ENCODE data around the gene SERINC3. TPM values are rescaled to one million over a fixed set of nuclear protein-coding genes. Genes with fewer than 3 reads are reported as not detected.
A peak's percentile ranks its signal among the peaks of the same experiment; 100 is the strongest.

Gene SERINC3
- total and polyA plus RNA-seq, 2 of the 13 experiments (the other 11 are each of a cell fraction or from before 2014, with no cell fraction given): 82.0 to 226 TPM

DNA sequence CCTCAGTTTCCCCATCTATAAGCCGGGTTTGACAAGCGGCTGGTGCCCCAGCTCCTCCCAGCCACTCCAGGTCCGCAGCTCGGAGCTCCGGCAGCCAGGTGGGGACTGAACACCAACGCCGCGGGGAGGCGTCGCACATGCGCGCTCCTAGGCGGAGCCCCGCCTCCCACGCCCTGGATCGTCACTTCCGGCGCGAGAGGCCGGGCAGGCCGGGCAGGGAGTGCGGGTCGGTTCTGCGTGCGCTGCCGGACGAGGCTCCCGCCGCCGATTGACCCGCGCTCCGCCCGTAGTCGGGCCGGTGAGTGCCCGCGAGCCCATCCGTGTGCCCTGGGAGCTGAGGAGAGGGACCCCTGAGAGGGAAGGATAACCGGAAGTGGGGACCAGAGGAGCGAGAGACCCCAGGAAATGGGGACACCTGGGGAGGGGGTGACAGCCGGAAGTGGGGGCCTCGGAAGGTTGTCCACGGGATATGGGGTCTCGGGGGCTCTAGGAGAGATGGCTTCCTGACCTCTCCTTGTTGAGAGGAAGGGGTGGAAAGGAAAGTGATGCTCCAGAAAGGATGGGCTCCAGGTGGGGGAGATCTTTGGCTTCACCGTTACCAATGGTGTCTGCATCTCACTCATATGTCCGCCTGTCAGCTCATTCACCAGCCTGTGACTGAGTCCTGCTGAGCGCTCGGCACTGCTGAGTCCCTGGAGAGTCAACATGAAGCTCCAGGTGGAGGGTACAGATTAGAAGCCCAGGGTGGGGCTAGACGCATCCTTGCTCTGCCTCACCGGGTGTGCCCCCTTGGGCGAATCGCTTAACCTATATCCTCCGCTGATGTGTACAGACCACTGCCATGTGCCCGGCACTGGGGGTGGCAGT, 45.9 kb downstream of the SERINC3 start, which contains the start of gene TTPAL (continued):
- peak; percentile 99 for TF ChIP-seq DNMT1 (CRISPR knock-in tag; IDR thresholded peaks at IDR 0.05)
- TF ChIP-seq, protein P1, sequence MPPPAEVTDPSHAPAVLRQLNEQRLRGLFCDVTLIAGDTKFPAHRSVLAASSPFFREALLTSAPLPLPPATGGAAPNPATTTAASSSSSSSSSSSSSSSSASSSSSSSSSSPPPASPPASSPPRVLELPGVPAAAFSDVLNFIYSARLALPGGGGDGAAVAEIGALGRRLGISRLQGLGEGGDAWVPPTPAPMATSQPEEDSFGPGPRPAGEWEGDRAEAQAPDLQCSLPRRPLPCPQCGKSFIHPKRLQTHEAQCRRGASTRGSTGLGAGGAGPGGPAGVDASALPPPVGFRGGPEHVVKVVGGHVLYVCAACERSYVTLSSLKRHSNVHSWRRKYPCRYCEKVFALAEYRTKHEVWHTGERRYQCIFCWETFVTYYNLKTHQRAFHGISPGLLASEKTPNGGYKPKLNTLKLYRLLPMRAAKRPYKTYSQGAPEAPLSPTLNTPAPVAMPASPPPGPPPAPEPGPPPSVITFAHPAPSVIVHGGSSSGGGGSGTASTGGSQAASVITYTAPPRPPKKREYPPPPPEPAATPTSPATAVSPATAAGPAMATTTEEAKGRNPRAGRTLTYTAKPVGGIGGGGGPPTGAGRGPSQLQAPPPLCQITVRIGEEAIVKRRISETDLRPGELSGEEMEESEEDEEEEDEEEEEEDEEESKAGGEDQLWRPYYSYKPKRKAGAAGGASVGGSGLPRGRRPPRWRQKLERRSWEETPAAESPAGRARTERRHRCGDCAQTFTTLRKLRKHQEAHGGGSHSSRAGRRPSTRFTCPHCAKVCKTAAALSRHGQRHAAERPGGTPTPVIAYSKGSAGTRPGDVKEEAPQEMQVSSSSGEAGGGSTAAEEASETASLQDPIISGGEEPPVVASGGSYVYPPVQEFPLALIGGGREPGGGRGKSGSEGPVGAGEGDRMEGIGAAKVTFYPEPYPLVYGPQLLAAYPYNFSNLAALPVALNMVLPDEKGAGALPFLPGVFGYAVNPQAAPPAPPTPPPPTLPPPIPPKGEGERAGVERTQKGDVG (CRISPR knock-in tag; IDR thresholded peaks at IDR 0.05; ENCODE audit: borderline replicate concordance): peak; percentile 85
- TF ChIP-seq ZNF232 (CRISPR knock-in tag; IDR thresholded peaks at IDR 0.05; ENCODE audit: borderline replicate concordance): no peak; the same call in none of the 2 replicates
- TF ChIP-seq ZNF816 (CRISPR knock-in tag; IDR thresholded peaks at IDR 0.05; ENCODE audit: borderline replicate concordance): peak; percentile 92
- no peak for TF ChIP-seq ZNF878 (CRISPR knock-in tag; IDR thresholded peaks at IDR 0.05)
- TF ChIP-seq ZNF75D (CRISPR knock-in tag; IDR thresholded peaks at IDR 0.05; ENCODE audit: borderline replicate concordance): no peak; the same call in 1 of the 2 replicates
- TF ChIP-seq KLF9 (CRISPR knock-in tag; IDR thresholded peaks at IDR 0.05; ENCODE audit: low read depth): peak; percentile 96
- TF ChIP-seq, protein P2, sequence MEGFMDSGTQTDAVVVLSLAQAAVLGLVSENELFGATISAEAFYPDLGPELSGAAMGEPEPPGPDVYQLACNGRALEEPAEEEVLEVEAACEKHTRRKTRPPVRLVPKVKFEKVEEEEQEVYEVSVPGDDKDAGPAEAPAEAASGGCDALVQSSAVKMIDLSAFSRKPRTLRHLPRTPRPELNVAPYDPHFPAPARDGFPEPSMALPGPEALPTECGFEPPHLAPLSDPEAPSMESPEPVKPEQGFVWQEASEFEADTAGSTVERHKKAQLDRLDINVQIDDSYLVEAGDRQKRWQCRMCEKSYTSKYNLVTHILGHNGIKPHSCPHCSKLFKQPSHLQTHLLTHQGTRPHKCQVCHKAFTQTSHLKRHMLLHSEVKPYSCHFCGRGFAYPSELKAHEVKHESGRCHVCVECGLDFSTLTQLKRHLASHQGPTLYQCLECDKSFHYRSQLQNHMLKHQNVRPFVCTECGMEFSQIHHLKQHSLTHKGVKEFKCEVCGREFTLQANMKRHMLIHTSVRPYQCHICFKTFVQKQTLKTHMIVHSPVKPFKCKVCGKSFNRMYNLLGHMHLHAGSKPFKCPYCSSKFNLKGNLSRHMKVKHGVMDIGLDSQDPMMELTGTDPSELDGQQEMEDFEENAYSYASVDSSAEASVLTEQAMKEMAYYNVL (CRISPR knock-in tag; IDR thresholded peaks at IDR 0.05; ENCODE audit: borderline replicate concordance): peak; percentile 85; the same call in 1 of the 2 replicates
- no peak for TF ChIP-seq SRSF4 (IDR thresholded peaks at IDR 0.05; ENCODE audit: low read depth, low read length, poor library complexity, severe bottlenecking)
- 0 out of 2 replicates have a peak, but pooled peaks have one; percentile 78 for TF ChIP-seq ZNF253 (CRISPR knock-in tag; IDR thresholded peaks at IDR 0.05; ENCODE audit: borderline replicate concordance)
- TF ChIP-seq, protein P3, sequence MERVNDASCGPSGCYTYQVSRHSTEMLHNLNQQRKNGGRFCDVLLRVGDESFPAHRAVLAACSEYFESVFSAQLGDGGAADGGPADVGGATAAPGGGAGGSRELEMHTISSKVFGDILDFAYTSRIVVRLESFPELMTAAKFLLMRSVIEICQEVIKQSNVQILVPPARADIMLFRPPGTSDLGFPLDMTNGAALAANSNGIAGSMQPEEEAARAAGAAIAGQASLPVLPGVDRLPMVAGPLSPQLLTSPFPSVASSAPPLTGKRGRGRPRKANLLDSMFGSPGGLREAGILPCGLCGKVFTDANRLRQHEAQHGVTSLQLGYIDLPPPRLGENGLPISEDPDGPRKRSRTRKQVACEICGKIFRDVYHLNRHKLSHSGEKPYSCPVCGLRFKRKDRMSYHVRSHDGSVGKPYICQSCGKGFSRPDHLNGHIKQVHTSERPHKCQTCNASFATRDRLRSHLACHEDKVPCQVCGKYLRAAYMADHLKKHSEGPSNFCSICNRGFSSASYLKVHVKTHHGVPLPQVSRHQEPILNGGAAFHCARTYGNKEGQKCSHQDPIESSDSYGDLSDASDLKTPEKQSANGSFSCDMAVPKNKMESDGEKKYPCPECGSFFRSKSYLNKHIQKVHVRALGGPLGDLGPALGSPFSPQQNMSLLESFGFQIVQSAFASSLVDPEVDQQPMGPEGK (CRISPR knock-in tag; IDR thresholded peaks at IDR 0.05): peak; percentile 88
- TF ChIP-seq NR1H2 (CRISPR knock-in tag; IDR thresholded peaks at IDR 0.05; ENCODE audit: borderline replicate concordance, low read depth): peak; percentile 95; the same call in 1 of the 2 replicates
- TF ChIP-seq RFX1 (IDR thresholded peaks at IDR 0.05): no peak
- peak; percentile 77 for TF ChIP-seq RBM22 (optimal IDR thresholded peaks at IDR 0.05; ENCODE audit: low read length)
- peak; percentile 98 for TF ChIP-seq ELF4 (CRISPR knock-in tag; IDR thresholded peaks at IDR 0.05; ENCODE audit: borderline replicate concordance)
- peak; percentile 99 for TF ChIP-seq ZBTB7A (CRISPR knock-in tag; IDR thresholded peaks at IDR 0.05)
